Skeletal muscle tissue (tissue), 4 donors: ENCODE results near the gene RASA2. TPM values are rescaled to one million over a fixed set of nuclear protein-coding genes. Genes with fewer than 3 reads are reported as not detected.

Source experiments
- H3K27ac ChIP-seq: one replicate; pipeline ENCODE4 v1.7.0; 2013; ENCODE audit warnings: mild to moderate bottlenecking, low read depth, low read length, inconsistent platforms
- H3K27me3 ChIP-seq, 3 donors: one replicate each; pipeline ENCODE4 v1.7.0; 2013; ENCODE audit warnings: low read length in 3 of 3; ENCODE audit not compliant: control insufficient read depth in 3 of 3, insufficient read depth in 3 of 3
- H3K36me3 ChIP-seq, 3 donors: one replicate each; pipeline ENCODE4 v1.7.0; 2013; ENCODE audit warnings: low read length in 3 of 3; ENCODE audit not compliant: control insufficient read depth in 3 of 3, insufficient read depth in 3 of 3
- H3K4me1 ChIP-seq, 3 donors: one replicate each; pipeline ENCODE4 v1.7.0; 2013; ENCODE audit warnings: low read length in 3 of 3, mild to moderate bottlenecking in 3 of 3; ENCODE audit not compliant: control insufficient read depth in 3 of 3, insufficient read depth in 3 of 3
- H3K4me3 ChIP-seq, 3 donors: one replicate each; pipeline ENCODE4 v1.7.0; 2013; ENCODE audit warnings: low read length in 3 of 3
- H3K9ac ChIP-seq, 3 donors: one replicate each; pipeline ENCODE4 v1.7.0; 2013; ENCODE audit warnings: low read length in 3 of 3, mild to moderate bottlenecking in 3 of 3, moderate library complexity in 2 of 3, low read depth in 1 of 3
- H3K9me3 ChIP-seq, 3 donors: one replicate each; pipeline ENCODE4 v1.7.0; 2013; ENCODE audit warnings: low read length in 3 of 3; ENCODE audit not compliant: control insufficient read depth in 3 of 3
- total RNA-seq: library from RNA; depleted of rRNA; stranded (reverse); fragments of >200 nt; gene quantifications from one replicate; pipeline ENCODE4 v1.2.3, GENCODE V29; 2014
- donor health status: Osteomylitis.

RASA2 gene
- total RNA-seq, 1 donor from 2014 or later, result 9.9 TPM

DNA sequence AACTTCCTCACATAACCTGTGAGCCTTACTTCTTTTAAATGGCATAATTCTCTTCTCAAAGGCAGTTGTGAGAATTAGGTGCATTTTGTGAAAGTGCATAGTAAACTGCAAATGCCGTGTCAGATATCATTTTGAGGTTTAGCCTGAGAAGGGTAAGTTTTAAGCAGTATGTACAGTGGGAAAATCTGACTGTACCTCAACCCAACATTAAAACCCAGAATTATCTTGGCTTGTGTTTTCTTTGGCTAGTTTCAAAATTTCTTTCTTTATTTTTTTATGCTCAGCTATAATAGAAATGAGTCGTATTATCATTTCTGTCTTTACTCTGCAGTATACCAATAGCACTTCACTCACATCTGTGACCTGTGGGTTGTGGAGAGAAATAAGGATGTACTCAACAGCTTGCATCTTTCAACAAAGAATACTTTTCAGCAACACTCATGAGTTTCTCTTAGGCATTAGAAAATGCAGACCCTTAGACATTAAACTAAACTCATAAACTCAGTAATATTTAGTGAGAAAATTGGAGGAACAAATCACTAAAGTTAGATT is 65.7 kb downstream of the RASA2 start:
- Histone ChIP-seq H3K27ac (no peak overlapping the region), H3K36me3 (peaks cover 0 to 12% (median 7%) of the 10 kb centered on the region in 3 donors), H3K27me3 (no peaks in the 10 kb centered on the region), H3K4me1 (no peaks in the 10 kb centered on the region), H3K4me3 (no peak overlapping the region), H3K9me3 (no peaks in the 10 kb centered on the region), H3K9ac (no peak overlapping the region)

DNA sequence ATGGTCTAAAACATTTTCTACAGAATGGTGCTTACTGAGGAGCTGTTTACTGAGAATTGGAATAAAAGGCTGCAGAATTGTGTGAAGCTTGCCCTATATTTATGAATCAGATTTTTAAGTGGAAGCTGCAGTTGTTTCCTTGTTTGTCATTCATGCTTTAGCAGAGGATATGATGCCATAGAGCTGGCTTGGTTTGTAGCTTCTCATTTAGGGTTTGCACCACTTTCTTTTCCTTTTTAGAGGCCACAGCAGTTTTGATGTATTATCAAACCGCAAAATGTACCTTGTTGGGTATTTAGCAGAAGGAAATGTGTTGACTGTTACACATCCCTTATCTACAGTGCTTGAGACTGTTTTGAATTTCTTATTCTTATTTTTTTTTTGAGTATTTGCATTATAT is 66.2 kb downstream of the RASA2 start:
- no peak overlapping the region for H3K27ac ChIP-seq
- H3K36me3 ChIP-seq, result peaks cover 0 to 12% (median 7%) of the 10 kb centered on the region in 3 donors
- H3K4me3 ChIP-seq, result no peak overlapping the region
- no peaks in the 10 kb centered on the region for H3K9me3 ChIP-seq
- no peaks in the 10 kb centered on the region for H3K4me1 ChIP-seq
- no peak overlapping the region for H3K9ac ChIP-seq
- H3K27me3 ChIP-seq, result no peaks in the 10 kb centered on the region

DNA sequence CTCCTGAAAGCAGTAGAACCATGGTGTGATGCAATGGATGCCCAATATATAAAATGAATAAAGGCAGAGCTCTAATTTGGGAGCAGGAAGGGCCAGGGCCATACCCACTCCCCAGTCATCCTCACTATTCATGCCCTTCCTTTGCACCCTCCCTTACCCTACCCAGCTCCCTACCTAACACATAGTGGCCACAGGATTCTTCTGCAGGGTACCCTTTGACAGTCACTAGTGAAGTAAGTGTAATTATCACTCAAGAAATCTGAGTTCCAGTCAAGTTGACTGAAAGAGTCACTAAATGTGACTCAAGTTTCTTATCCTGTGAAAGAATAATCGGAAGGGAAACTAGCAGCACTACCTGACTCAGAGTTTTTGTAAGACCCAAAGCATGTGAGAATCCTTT is 69.2 kb downstream of the RASA2 start:
- Histone ChIP-seq H3K9me3 (no peaks in the 10 kb centered on the region), H3K4me3 (no peak overlapping the region), H3K9ac (no peak overlapping the region), H3K4me1 (no peaks in the 10 kb centered on the region), H3K36me3 (peaks cover 0 to 7% (median 5%) of the 10 kb centered on the region in 3 donors), H3K27ac (no peak overlapping the region), H3K27me3 (no peaks in the 10 kb centered on the region)

DNA sequence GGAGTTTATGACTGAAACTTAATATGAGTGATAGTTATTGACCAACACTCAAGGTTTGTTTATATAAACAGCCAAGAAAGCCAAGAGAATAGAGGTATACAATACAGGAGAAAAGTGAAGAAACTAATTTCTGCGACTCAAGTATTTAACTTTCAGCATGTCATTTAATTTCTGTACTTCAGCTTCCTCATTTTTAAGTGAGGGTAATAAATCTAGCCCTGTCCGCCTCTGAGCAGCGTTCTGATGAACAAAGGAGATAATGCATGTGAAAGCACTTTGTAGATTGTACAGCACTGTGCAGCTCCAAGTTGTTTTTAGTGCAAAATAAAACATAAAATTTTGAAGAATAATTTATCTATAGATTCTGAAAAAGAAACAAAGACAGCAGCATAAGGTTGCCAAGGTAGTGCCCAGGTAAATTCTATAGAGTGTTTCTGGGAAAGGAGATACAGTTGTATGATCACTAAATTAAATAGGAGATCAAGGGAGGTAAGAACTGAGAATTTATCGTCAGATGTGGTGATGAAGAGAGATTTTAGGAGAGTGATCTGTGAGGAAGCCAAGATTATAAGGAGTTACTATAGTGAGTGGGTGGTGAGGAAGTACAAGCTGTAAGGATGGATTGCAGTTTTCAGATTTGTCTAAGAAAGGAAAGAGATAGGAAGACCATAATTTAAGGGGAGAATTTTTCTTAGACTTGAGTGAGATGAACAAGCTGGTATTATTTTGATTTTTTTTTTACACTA is 71.3 kb downstream of the RASA2 start:
- no peak overlapping the region for H3K27ac ChIP-seq
- no peaks in the 10 kb centered on the region for H3K9me3 ChIP-seq
- no peaks in the 10 kb centered on the region for H3K27me3 ChIP-seq
- no peak overlapping the region for H3K9ac ChIP-seq
- peaks cover 0 to 7% (median 2%) of the 10 kb centered on the region in 3 donors for H3K36me3 ChIP-seq
- H3K4me1 ChIP-seq, result no peaks in the 10 kb centered on the region
- H3K4me3 ChIP-seq, result no peak overlapping the region

DNA sequence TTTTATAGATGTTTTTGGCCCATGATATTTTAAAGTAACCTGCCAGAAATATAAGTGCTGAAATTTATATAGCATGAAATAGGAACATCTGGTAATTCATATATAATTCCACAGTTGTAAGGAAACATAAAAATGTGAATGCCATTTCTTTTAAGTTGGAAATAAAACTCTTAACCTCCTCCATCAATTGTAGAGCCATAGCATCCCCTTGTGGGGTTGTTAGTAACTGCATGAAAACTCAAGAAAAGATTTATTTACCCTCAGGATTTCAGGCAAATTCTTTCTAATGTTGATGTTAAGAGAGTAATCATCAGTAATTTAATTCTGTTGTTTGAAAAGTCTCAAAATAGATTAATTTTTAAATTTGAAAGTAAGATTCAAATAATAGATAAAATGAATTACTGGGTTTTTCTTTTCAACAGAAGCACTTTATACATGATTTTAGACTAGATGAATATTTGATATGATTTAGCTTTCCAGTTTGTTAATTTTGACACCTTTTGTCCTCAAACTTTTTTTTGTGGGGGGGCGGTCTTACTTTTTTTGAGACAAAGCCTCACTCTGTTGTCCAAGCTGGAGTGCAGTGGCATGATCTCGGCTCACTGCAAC is 74.7 kb downstream of the RASA2 start:
- H3K4me3 ChIP-seq, result no peak overlapping the region
- H3K9ac ChIP-seq, result no peak overlapping the region
- peaks cover 0 to 7% (median 0%) of the 10 kb centered on the region in 3 donors for H3K36me3 ChIP-seq
- H3K9me3 ChIP-seq, result no peaks in the 10 kb centered on the region
- no peak overlapping the region for H3K27ac ChIP-seq
- H3K27me3 ChIP-seq, result no peaks in the 10 kb centered on the region
- H3K4me1 ChIP-seq, result no peaks in the 10 kb centered on the region

DNA sequence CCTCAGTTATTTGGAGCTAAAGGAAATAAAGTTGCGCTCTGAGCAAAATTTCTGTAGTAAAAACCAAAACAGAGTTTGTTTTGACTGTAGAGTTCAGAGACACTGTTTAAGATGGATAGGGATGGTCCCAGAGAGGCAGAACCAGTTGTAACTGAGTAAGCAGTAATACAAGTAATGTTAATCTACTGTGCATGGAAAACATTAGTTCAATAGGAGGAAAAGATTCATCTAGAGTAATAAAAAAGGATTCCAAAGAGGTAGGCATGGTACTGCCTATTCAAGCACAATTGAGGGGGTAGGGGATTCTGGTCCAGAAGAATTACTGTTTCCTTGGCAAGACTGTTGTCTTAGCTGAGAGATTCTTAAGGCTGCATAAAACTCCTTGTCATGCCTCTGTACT is 77.4 kb downstream of the RASA2 start:
- H3K27me3 ChIP-seq, result no peaks in the 10 kb centered on the region
- no peaks in the 10 kb centered on the region for H3K4me1 ChIP-seq
- H3K36me3 ChIP-seq, result no peaks in the 10 kb centered on the region
- H3K9me3 ChIP-seq, result no peaks in the 10 kb centered on the region
- H3K4me3 ChIP-seq, result no peak overlapping the region
- no peak overlapping the region for H3K27ac ChIP-seq
- H3K9ac ChIP-seq, result no peak overlapping the region

DNA sequence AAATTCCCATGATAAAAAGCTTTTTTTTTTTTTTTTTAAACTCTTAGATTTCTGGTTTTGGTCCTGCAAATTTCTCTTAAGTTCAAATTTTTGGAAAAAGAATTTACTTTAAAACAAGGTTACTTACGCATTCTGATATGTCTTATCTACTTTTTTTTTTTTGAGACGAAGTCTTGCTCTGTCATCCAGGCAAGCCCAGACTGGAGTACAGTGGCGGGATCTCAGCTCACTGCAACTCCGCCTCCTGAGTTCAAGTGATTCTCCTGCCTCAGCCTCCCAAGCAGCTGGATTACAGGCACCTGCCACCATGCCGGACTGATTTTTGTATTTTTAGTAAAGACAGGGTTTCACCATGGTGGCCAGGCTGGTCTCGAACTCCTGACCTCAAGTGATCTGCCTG is 83.2 kb downstream of the RASA2 start:
- Histone ChIP-seq H3K27ac (no peak overlapping the region), H3K4me1 (no peaks in the 10 kb centered on the region), H3K9ac (no peak overlapping the region), H3K36me3 (peaks cover 0 to 18% (median 5%) of the 10 kb centered on the region in 3 donors), H3K9me3 (no peaks in the 10 kb centered on the region), H3K4me3 (no peak overlapping the region), H3K27me3 (no peaks in the 10 kb centered on the region)

DNA sequence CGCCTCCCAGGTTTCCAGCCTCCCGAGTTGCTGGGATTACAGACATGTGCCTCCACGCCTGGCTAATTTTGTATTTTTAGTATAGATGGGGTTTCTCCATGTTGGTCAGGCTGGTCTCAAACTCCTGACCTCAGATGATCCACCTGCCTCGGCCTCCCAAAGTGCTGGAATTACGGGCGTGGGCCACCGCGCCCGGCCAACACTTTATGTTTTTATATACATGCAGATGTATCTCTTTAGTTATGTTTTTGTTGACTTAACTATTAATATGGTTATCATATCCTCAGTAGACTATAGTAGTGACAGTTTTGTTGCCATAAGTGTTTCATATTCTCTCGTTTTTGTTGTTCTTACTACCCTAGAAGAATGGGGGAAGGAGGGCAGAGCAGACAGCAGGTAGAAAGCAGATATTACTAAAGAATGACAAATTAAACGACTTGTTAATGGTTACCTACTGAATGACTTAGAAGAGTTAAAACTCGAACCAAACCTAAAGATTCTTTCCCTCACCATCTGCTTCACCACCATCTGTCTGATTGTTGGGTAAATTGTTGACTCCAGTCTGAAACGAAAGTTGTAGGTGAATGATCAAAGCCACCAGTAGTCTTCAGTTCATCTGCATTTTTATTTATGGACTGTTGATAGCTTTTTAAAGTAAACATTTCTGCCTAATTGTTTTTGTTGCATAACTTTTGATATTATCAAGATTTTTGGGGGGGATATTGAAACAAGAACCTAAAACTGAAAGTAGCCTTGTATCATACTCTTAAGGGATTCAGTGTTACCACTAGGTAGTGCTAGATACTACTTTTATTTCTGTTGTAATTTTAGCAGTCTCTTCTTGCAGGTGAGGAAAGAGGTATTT is 89.3 kb downstream of the RASA2 start:
- peak overlapping the region in 1 of 3 donors; percentile 39 for H3K9ac ChIP-seq
- no peaks in the 10 kb centered on the region for H3K27me3 ChIP-seq
- peaks cover 13 to 25% (median 20%) of the 10 kb centered on the region in 3 donors for H3K36me3 ChIP-seq
- H3K4me3 ChIP-seq, result no peak overlapping the region
- H3K4me1 ChIP-seq, result no peaks in the 10 kb centered on the region
- H3K27ac ChIP-seq, result no peak overlapping the region
- no peaks in the 10 kb centered on the region for H3K9me3 ChIP-seq

DNA sequence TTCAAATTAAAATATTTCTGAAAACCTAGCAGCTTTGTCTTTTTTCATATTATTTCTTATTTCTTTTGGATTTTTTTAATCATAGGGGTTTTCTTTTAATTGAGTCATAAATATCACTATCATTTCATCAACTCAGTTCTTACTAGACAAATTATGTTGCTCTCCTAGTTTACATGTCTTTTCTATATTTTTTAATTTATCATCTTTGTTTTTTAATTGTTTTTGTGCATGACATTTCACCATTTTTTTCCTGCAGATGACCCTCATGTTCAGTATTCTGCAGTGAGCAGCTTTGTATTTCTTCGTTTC is 89.9 kb downstream of the RASA2 start:
- peaks cover 13 to 26% (median 22%) of the 10 kb centered on the region in 3 donors for H3K36me3 ChIP-seq
- no peak overlapping the region for H3K9ac ChIP-seq
- H3K4me3 ChIP-seq, result no peak overlapping the region
- H3K9me3 ChIP-seq, result no peaks in the 10 kb centered on the region
- no peaks in the 10 kb centered on the region for H3K4me1 ChIP-seq
- H3K27me3 ChIP-seq, result no peaks in the 10 kb centered on the region
- H3K27ac ChIP-seq, result no peak overlapping the region
